GM19463 (cell line): ENCODE results near the gene LYRM2.
"Not testable (repeated sequence)": the region's sequence is repeated elsewhere in the genome, so short reads cannot be mapped to it uniquely, and the experiment has no call there.

Experiments
- ATAC-seq: cut with Tn5 transposase; IDR thresholded peaks from one replicate; pipeline ENCODE4 v1.9.1; 2021; ENCODE audit warnings: mild to moderate bottlenecking, moderate library complexity; ENCODE audit not compliant: unreplicated experiment

Gene LYRM2

DNA sequence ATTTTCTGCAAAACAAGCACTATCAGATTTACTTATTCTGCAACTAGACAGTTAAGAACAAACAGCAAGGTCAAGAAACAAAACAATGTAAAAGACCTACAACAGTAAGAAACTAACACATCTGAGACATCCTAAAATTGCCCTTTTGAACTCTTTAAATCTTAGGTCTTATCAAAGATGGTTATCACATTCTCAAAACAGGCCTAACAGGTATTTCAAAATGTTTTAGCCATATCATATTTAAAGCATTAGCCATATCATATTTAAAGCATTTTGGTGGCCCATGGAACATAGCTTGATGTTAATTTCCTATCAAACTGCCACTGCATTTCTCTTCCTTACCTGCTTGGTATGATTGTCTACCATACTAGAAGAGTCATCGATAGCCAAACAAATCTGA lies 11.1 kb upstream of the LYRM2 start:
- ATAC-seq, result no peak

DNA sequence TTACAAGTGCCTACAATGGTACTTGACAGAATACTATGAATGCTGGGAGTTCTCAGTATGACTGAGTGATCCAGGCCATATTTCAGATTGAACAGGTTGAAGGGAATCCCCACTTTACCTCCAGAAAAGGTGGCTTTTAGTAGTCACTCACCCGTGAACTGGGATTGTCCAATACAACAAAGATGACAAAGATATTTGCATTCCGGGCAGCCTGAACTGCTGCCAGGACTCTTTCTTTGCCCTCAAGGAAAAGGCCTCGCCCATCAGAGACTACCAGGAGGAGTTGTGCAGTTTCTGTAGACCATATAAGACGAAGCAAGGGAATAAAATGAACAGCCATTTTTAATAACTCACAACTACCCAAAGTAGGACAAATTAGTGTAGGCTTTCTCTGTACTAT lies 6.3 kb upstream of the LYRM2 start:
- no peak for ATAC-seq

GRCh38 chr6:89643406-89643805 lies 4.9 kb upstream of the LYRM2 start:
- no peak for ATAC-seq

DNA sequence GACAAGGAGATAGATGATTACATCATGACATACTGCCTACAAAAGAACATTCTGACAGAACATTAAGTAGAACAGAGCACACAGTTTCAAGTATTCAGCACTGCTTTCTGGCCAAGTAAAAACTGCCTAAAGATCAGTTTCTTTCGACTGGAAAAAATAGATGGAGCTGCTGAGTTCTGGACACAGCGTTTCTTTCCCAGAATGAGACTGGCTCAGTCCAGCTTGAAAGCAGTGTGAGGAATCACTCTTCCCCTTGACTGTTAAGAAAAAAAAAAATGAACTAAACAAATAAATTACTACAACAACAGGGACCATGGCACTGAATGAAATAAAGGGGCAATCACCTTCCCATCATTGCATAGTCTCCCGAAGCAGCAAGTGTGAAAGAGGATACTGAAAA lies 4.4 kb upstream of the LYRM2 start:
- no peak for ATAC-seq

DNA sequence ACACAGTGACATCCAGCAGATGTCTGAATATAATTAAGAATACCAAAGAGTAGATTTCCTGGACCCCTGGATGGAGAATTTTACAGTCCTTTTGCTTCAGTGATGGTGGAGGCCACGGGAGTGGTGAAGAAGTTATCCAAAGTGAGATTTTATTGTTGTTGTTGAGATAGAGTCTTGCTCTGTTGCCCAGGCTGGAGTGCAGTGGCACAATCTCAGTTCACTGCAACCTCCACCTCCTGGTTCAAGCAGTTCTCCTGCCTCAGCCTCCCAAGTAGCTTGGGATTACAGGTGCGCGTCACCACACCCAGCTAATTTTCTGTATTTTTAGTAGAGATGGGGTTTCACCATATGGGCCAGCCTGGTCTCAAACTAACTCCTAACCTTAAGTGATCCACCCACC lies 3.0 kb upstream of the LYRM2 start:
- not testable (repeated sequence) for ATAC-seq

DNA sequence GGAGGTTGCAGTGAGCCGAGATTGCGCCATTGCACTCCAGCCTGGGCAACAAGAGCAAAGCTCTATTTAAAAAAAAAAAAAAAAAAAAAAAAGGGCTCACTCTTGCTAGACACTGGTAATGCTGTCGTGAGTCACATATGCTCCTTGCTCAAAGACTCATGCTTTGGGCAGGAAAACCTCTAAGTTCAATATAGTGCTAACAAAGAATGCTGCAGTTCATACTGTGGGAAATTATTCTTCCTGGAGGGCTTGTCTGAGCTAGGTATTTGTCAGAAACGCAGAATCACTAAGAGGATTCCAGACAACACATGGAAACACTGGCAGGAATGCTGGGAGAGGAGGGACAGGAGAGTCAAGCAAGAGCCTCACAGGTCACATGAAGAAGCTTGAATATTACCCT lies 2.3 kb upstream of the LYRM2 start:
- no peak for ATAC-seq

GRCh38 chr6:89637960-89638319 lies 607 bp downstream of the LYRM2 start:
- ATAC-seq, result no peak

DNA sequence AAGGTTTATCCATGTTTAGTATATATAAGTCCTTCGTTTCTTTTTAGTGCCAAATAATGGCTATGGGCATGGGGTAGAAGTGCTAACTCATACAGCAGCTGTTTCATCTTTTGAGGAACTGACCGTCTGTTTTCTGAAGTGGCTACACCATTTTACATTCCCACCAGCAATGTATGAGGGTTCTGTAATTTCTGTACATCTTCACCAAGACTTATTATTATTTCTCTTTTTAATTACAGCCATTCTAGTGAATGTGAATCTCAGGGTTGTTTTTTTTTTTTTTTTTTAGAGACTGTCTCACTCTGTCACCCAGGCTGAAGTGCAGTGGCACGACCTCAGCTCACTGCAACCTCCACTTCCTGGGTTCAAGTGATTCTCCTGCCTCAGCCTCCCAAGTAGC lies 2.1 kb downstream of the LYRM2 start:
- ATAC-seq, result not testable (repeated sequence)

DNA sequence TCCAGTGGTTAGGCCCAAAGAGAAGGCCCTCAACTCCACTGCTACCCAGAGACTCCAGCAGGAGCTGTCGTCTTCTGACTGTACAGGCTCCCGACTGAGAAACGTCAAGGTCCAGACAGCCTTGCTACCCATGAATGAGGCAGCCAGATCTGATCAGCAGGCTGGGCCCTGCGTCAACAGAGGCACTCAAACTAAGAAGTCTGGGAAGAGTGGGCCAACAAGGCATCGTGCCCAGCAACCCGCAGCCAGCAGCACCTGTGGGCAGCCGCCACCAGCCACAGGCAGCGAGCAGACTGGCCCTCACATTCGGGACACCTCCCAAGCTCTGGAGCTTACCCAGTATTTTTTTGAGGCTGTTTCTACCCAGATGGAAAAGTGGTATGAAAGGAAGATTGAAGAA lies 8.1 kb downstream of the LYRM2 start:
- no peak for ATAC-seq

DNA sequence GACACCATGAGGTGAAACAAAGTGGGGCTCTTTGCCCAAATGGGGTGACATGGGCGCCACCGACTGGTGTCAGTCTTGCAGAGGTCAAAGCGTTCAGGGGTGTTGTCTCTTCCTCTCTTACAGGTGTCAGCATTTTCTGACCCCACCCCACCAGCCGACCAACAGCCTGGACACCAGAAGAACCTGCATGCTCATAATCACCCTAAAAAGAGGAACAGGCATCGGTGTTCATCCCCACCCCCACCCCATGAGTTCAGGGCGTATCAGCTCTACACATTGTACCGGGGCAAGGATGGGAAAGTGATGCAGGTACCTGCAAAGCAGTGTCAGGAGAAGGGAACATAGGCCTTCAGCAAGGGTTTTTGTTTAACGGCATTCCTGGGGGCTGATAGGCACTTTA lies 14.8 kb downstream of the LYRM2 start:
- ATAC-seq, result no peak

GRCh38 chr6:89619567-89619966 lies 19.0 kb downstream of the LYRM2 start:
- ATAC-seq, result no peak

- ATAC-seq, result no peak
These were observed 20.5 kb downstream of the LYRM2 start for GRCh38 chr6:89618026-89618425.

DNA sequence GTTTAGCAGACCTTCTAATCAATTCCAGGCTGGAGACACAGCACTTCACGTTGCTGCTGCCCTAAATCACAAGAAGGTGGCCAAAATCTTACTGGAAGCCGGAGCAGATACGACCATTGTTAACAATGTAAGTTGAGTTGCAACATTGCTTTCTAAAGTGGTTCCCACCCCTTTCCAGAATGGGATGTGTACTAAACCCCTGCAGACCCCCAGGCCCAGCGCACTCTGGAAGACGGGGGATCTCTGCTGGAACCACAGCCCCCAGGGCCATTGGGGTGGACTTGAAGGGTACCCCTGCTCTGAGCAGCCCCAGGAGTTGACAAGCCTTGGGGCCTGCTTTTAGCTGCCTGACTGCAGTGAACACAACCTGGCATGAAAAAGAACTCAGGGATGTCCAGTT lies 22.0 kb downstream of the LYRM2 start:
- no peak for ATAC-seq

DNA sequence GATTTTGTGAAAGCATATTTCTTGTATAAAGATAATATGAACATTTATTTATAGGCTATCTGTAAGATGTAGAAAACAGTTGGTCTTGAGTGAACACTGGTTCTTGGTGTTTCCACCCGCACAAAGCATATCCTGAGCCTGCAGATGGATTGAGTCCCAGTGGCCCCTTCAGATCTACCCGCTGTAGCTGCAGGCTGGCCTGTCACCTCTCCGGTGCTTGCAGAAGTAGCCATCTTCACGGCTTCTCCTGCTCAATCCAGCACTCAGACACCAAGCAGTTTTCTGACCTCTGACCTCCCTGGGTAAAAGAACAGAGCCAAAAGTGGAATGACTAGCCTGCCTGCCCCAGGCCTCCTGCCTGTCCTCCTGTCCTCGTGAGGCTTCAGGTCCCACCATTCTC lies 22.7 kb downstream of the LYRM2 start:
- no peak for ATAC-seq

DNA sequence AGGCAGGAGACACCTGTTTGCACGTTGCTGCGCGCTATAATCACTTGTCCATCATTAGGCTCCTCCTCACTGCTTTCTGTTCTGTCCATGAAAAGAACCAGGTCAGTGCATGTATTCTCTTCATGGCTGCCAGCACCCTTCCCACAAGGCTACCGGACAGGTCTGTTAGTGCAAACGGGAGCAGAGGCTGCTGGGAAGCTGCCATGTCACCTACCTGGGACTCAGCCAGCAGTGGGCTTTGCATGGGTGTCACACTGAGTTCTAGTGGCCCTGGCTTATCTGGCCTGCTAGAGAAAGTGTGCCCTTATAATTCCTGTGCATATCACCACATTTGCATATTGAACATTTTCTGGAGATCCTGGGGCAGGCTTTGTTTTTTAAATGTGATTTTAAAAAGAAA lies 24.8 kb downstream of the LYRM2 start:
- no peak for ATAC-seq

DNA sequence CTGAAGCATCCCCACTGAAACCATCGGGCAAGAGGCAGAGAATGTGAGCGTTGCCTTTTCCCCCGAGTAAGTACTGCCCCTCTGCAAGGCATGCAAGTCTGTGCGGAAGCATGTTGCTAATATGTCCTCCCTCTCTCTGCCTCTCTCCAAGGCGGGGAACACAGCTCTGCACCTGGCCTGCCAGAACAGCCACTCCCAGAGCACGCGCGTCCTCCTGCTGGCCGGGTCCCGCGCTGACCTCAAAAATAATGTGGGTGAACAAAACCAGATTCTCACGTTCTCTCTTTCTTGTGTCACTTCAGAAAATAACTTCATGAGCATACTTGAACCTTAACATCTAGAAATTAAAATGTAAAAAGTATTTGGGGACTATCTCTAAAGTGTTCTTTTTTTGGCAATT lies 26.4 kb downstream of the LYRM2 start:
- ATAC-seq, result no peak

DNA sequence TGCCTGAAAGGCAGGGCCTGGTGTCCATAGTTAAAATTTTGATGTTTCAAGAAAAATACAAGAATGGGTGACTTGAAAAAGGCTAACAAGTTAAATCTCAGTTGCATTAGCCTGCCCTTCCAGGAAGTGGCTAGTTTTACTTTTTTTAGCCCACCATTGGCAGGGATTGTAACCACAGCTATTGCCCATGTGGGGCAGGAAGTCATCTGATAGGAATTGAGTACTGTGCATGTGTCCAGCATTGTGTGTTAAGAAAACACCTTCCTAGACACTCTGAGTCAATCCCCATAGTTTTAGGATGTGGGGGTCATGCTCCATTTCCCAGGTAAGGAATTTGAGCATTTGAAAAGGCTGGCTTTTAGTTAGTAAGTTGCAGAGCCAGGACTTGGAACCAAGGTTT lies 26.9 kb downstream of the LYRM2 start:
- ATAC-seq, result no peak

GRCh38 chr6:89610149-89610642 lies 28.4 kb downstream of the LYRM2 start:
- peak; percentile 62 for ATAC-seq

DNA sequence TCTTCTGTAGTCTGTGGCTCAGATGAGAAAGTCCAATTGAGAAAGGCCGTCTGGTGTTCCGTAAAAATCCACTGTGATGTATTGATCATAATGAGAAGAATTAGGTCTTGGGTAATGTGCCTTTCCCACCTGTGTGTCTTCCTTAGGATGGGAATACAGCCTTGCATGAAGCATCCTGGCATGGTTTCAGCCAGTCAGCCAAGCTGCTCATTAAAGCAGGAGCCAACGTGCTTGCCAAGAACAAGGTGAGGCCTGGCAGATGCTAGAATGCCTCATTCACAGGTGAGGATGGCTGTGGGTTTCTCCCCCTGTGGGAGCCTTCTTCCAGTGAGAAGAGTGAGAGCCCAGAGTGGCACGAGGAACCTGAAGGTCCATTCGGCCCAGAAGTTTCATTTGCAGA lies 32.7 kb downstream of the LYRM2 start:
- ATAC-seq, result no peak

DNA sequence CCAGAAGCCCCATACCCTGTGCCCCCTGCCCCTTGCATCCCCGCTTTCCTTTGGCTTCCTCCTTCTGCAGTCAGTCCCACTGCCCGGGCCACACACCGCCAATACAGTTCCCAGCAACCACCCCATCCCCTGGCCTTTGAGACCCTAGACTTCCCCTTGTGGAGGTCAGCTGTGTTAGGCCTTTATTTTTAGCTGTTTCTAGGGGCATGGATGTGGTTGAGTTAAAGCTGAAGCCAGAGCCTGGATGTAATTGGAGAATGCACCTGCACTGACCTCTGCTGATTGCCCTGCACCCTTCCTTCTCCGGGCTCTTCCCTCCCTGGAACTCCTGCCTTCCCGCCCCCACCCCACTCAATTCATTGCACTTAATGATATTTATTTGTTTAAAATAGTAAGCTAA lies 33.9 kb downstream of the LYRM2 start:
- no peak for ATAC-seq

DNA sequence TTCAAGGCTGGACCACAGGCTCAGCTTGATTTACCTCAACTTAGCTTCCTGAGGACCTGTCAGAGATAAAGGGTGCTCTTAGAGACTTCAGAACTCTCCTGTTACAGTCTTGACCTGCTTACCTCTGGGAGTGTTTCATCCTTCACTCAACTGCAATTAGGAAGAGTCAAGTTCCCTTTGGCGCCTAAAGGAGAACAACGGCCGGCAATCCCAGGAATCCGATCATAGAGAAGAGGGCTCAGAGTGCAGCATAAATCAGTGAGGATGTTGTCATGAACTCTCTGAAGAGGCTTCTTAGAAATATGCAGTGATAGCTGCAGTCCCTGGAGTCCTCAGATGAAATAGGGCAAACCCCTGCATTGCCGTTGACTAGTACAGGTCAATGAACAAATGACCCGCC lies 36.4 kb downstream of the LYRM2 start:
- ATAC-seq, result no peak

DNA sequence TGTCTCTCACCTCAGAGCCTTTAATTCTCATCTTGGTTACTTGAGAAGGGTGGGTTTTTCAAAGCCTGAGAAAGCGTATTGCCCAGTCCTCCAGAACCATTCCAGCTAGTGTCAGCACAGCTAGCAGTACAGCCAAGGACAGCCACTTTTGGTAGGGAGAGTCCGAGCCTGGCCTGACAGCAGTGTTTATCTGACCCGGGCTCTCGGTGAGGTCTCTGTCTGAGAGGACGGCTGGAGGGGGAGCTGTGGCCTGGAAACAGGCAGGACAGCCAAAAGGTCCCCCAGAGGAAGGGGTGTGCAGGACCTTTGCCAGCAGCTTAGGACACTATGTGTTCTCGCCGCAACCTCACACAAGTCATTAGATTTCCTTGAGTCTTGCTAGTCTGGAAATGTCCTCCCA lies 38.8 kb downstream of the LYRM2 start:
- no peak for ATAC-seq

DNA sequence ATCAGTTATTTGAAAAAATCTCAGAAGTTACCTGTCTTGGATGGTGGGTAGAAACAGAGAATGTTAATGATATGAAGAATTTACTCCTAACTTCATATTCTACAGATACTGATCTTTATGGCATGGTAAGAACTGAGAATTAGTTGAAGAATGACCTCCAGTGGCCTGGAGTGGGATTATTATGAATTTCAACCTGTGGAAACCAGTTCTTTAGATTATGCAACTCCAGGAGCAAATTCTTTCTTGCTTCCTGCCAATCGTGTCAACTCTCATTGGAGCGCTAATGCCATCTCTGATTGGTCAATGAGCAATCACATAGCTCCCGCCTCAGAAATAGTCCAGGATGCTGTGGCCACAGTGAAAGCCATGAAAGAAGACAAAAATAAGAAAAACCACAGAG lies 40.6 kb downstream of the LYRM2 start:
- no peak for ATAC-seq

DNA sequence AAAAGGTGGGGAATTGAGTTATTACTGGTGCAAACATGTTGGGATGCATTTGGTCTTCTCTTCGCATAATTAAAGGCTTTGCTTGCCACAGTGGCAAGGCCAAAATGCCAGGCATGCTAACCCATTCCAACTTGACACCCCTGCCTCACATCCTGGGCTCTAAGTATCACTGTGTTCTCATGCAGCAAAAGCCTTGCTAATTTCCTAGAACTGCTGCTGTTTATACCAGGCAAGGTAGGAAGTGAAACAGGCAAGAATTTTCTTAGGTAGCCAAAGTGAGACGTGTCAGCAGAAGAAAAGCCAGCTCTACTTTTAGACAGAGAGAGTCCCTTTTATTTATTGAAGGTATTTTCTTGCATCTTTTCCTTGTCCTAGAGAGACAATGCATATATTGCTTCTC lies 41.2 kb downstream of the LYRM2 start:
- ATAC-seq, result no peak
